Skin of body (tissue), 2 donors: ENCODE data around the gene HSPH1. TPM values are rescaled to one million over a fixed set of nuclear protein-coding genes. Genes with fewer than 3 reads are reported as not detected.
"Not testable (repeated sequence)": the region's sequence is repeated elsewhere in the genome, so short reads cannot be mapped to it uniquely, and the experiment has no call there.

Source experiments
- DNase-seq: peaks from one replicate; lab custom pipeline; 2025; lab: John Stamatoyannopoulos, UW
- total RNA-seq: library from RNA; depleted of rRNA; stranded (reverse); fragments of >200 nt; gene quantifications from one replicate; pipeline ENCODE4 v1.2.3, GENCODE V29; 2014

Gene HSPH1
- total RNA-seq, 1 donor from 2014 or later = 64.7 TPM

DNA sequence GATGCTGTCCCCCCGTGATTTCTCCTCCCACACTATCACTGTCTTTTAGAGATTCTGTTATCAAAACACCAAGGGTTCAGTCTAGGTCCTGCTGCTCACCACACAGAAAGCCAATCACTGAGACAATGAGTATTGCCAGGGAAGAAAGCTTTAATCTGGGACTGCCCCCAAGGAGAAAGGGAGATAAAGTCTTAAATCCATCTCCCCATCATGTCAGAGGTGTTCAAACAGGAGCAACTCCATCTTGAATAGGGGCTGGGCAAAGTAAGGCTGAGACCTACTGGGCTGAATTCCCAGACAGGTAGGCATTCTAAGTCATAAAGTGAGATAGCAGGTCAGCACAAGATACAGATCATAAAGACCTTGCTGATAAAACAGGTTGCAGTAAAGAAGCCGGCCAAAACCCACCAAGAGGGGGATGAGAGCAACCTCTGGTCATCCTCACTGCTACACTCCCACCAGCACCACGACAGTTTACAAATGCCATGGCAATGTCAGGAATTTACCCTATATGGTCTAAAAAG is 63.7 kb downstream of the HSPH1 start:
- not testable (repeated sequence) for DNase-seq

GRCh38 chr13:31096654-31097302 is 64.9 kb downstream of the HSPH1 start:
- DNase-seq = no peak

- no peak for DNase-seq
These were observed 67.2 kb downstream of the HSPH1 start for GRCh38 chr13:31094331-31095015.

DNA sequence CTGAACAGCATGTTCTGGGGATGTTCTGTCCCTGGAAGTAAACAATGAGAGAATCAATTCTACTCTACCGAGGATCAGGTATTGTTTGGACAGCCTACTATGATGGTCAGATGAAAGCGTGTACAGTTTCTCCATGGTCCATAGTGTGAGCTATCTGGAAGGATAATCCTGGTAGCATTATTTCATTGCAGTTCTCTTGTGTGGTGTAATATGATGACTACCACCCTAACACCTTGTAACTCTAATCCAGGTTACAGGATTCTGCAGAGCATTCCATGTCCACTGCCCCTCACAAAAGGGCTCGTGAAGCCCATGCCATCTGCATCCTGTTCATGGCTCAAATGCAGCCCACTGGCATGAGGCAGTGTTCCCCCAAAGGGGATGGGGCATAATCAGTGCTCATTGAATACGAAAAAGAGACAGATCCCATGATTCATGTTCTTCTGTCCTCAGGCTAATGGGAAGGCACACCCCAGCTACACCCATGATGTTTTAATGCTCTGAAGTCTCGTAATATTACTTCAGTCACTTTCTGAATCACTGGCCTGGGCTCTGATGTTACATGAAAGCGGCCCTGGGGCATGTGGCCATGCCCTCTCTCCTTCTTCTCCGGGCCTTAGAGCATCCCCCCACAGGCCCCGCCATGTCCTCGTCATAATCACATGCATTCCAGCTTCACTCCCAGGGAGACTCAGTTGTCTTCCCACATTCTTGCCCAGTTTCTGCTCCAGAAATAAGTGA is 68.4 kb downstream of the HSPH1 start:
- DNase-seq = no peak

- no peak for DNase-seq
These were observed 69.1 kb downstream of the HSPH1 start for GRCh38 chr13:31092646-31093045.

DNA sequence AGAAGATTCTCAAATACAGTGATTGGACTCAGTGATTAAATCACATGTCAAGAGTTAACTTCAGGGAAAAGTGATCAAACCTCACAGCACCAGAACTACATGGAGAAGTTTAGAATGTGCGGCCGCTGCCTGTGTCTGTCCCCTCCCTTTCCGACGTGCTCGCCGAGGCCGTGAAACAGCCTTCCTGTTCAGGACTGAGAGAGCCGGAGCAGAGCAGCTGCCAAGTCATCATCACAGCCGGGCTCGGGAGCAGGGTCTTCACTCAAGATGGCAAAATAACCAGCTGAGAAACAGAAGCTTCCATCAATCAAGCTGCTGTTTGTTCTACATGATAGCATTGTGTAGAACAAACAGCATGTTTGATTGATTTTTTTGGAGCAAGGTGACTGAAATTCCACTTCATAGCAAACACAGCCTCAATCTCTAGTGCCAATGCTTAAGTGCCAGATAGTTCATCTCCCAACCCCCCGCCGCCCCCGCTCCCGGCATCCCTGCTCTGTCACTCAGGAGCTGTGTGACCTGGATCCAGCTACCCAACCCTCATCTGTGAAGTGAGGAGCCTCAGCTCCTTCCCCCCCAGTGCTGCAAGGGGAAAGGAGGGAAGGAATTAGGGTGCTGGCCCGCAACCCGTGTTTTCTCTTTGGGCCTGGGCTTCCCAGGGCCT is 70.6 kb downstream of the HSPH1 start:
- DNase-seq = no peak

GRCh38 chr13:31090096-31090495 is 71.6 kb downstream of the HSPH1 start:
- no peak for DNase-seq

DNA sequence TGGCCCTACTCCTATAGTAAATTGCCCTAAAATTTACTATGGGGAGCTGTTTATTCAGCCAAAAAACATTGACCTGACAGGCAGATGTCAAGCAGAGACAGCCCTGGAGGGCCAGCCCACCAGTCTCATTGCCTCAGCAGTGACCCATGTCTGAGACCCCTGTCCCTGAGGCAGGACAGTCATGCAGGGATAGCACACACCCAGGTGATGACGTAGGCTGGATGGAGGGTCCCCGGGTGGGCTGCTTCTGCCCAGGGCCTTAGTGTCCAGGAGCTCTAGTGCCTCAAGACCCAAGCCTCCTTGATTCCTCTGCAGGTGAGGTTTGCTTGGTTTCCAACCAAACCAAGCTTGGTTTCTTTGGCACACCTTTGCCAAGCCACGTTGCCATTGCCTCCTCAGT is 72.1 kb downstream of the HSPH1 start:
- DNase-seq = no peak

GRCh38 chr13:31088826-31089420 is 72.8 kb downstream of the HSPH1 start:
- DNase-seq = no peak

Other genes starting within 250 kb of the HSPH1 start
- not detected for gene TEX26, start 229.2 kb downstream of the HSPH1 start, total RNA-seq
- 13.4 TPM for gene B3GLCT, start 38.1 kb upstream of the HSPH1 start, total RNA-seq